ENCODE measurements around the gene MTHFD2L. TPM values are rescaled to one million over a fixed set of nuclear protein-coding genes. Genes with fewer than 3 reads are reported as not detected.
"Not testable (repeated sequence)": the region's sequence is repeated elsewhere in the genome, so short reads cannot be mapped to it uniquely, and the experiment has no call there.

The MTHFD2L gene
- total RNA-seq, 1 donor from 2014 or later = 37.6 TPM

- peak; percentile 54 for DNase-seq (ENCODE audit: low spot score)
Observed at GRCh38 chr4:74189331-74190043, 31.6 kb downstream of the MTHFD2L start.

GRCh38 chr4:74190332-74190731, 32.4 kb downstream of the MTHFD2L start:
- no peak for DNase-seq (ENCODE audit: low spot score)

GRCh38 chr4:74190919-74191397, 33.0 kb downstream of the MTHFD2L start:
- DNase-seq (ENCODE audit: low spot score) = no peak

- DNase-seq (ENCODE audit: low spot score) = no peak
Observed at GRCh38 chr4:74197080-74197479, 39.2 kb downstream of the MTHFD2L start.

GRCh38 chr4:74202062-74202586, 44.2 kb downstream of the MTHFD2L start:
- no peak for DNase-seq (ENCODE audit: low spot score)

GRCh38 chr4:74203467-74203866, 45.5 kb downstream of the MTHFD2L start:
- DNase-seq (ENCODE audit: low spot score) = no peak

GRCh38 chr4:74205046-74205445, 47.1 kb downstream of the MTHFD2L start:
- DNase-seq (ENCODE audit: low spot score) = no peak

GRCh38 chr4:74205559-74205958, 47.6 kb downstream of the MTHFD2L start:
- no peak for DNase-seq (ENCODE audit: low spot score)

- peak; percentile 80 for DNase-seq (ENCODE audit: low spot score)
Observed at GRCh38 chr4:74206088-74206825, 48.3 kb downstream of the MTHFD2L start.

GRCh38 chr4:74214457-74215159, 56.7 kb downstream of the MTHFD2L start:
- not testable (repeated sequence) for DNase-seq (ENCODE audit: low spot score)

GRCh38 chr4:74215236-74215635, 57.3 kb downstream of the MTHFD2L start:
- DNase-seq (ENCODE audit: low spot score) = not testable (repeated sequence)

- DNase-seq (ENCODE audit: low spot score) = no peak
Observed at GRCh38 chr4:74217365-74217764, 59.4 kb downstream of the MTHFD2L start.

GRCh38 chr4:74218201-74218600, 60.3 kb downstream of the MTHFD2L start:
- DNase-seq (ENCODE audit: low spot score) = peak; percentile 7

GRCh38 chr4:74219240-74219639, 61.3 kb downstream of the MTHFD2L start:
- DNase-seq (ENCODE audit: low spot score) = peak; percentile 44

- no peak for DNase-seq (ENCODE audit: low spot score)
Observed at GRCh38 chr4:74223098-74223497, 65.2 kb downstream of the MTHFD2L start.

- no peak for DNase-seq (ENCODE audit: low spot score)
Observed at GRCh38 chr4:74223801-74224200, 65.9 kb downstream of the MTHFD2L start.

- peak; percentile 36 for DNase-seq (ENCODE audit: low spot score)
Observed at GRCh38 chr4:74228691-74229640, 71.0 kb downstream of the MTHFD2L start.

- DNase-seq (ENCODE audit: low spot score) = peak; percentile 53
Observed at GRCh38 chr4:74230902-74231499, 73.1 kb downstream of the MTHFD2L start.

GRCh38 chr4:74235135-74235534, 77.2 kb downstream of the MTHFD2L start:
- DNase-seq (ENCODE audit: low spot score) = no peak

- DNase-seq (ENCODE audit: low spot score) = no peak
Observed at GRCh38 chr4:74237425-74237966, 79.6 kb downstream of the MTHFD2L start.

Measured in umbilical cord (tissue), 2 donors.